GM23338 (cell line): ENCODE results near the gene NR0B2. TPM values are rescaled to one million over a fixed set of nuclear protein-coding genes. Genes with fewer than 3 reads are reported as not detected.

ENCODE experiments used
- CTCF ChIP-seq, 2 experiments: fragments of 200-600 bp in 1 of 2; sonication (generic) in 1 of 2; conservative IDR thresholded peaks; 2 replicates each; pipeline versions ENCODE4 v1.5.1 to v1.6.1; 2016 to 2017; ENCODE audit warnings: antibody characterized with exemption in 2 of 2, low read depth in 2 of 2, mild to moderate bottlenecking in 2 of 2, moderate library complexity in 1 of 2
- EZH2phosphoT487 ChIP-seq: fragments of 200-600 bp; sonication (generic); IDR thresholded peaks from one replicate; pipeline ENCODE4 v1.8.1; 2018; ENCODE audit warnings: antibody characterized with exemption; ENCODE audit not compliant: unreplicated experiment
- JUNB ChIP-seq: IDR thresholded peaks from one replicate; pipeline ENCODE4 v1.6.1; 2016; ENCODE audit warnings: antibody characterized with exemption; ENCODE audit not compliant: unreplicated experiment
- NANOG ChIP-seq: IDR thresholded peaks from 2 replicates; pipeline ENCODE4 v1.6.1; 2016; ENCODE audit warnings: antibody characterized with exemption, borderline replicate concordance
- ZNF331 ChIP-seq: fragments of 250-450 bp; sonication (Bioruptor Pico); IDR thresholded peaks from 2 replicates; pipeline ENCODE4 v1.5.0; 2020; ENCODE audit warnings: low read depth, mild to moderate bottlenecking, moderate library complexity
- ZNF462 ChIP-seq: fragments of 250-450 bp; sonication (Bioruptor Pico); IDR thresholded peaks from 2 replicates; pipeline ENCODE4 v1.5.0; 2020; ENCODE audit warnings: mild to moderate bottlenecking, moderate library complexity
- polyA plus RNA-seq: library from polyadenylated mRNA; unstranded; fragments of >200 nt; fragmentation: Nextera tagmentation; extraction: Ambion mirVana; gene quantifications from 2 replicates; pipeline ENCODE4 v1.2.1, GENCODE V29; 2016
- total RNA-seq: library from RNA; depleted of rRNA; stranded (reverse); fragments of >200 nt; shearing (Covaris generic); gene quantifications from 2 replicates; pipeline ENCODE4 v1.2.3, GENCODE V29; 2014

The NR0B2 gene
- total and polyA plus RNA-seq, 2 experiments from 2014 or later: 0.18 TPM; not detected in 1

- TF ChIP-seq ZNF462 (no peak), CTCF (conservative IDR thresholded peaks at IDR 0.05; ENCODE audit: low read depth in 2 of 2) (no peak), EZH2phosphoT487 (no peak), NANOG (no peak), JUNB (no peak), ZNF331 (CRISPR knock-in tag) (no peak)
Observed at GRCh38 chr1:26921540-26922430, 8.0 kb upstream of the NR0B2 start, which contains the start of gene NUDC (continued).
